GM19351 (cell line): ENCODE measurements around the gene ANOS1.

ENCODE experiments used
- ATAC-seq: cut with Tn5 transposase; IDR thresholded peaks from one replicate; pipeline ENCODE4 v1.9.1; 2021; ENCODE audit warnings: mild to moderate bottlenecking, moderate library complexity; ENCODE audit not compliant: unreplicated experiment

The ANOS1 gene

GRCh38 chrX:8717354-8717753 is 14.6 kb downstream of the ANOS1 start:
- no peak for ATAC-seq

DNA sequence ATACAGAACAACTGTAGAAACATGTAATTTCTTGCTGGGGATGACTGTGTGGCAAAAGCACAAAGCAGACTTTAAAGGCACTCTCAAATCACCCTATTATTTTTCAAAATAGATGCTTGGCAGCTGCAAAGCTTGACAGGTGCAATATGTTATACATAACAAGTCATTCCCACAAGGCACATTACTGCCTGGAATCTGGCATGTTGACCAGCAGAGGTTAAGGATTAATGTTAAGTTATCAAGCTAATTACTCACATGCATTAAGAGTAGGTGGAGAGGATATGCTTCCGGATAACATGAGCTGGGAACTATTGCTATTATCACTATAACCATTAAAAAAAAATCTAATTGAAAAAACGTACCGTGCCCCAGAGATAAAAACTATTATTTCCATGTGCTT is 17.8 kb downstream of the ANOS1 start:
- ATAC-seq = no peak

DNA sequence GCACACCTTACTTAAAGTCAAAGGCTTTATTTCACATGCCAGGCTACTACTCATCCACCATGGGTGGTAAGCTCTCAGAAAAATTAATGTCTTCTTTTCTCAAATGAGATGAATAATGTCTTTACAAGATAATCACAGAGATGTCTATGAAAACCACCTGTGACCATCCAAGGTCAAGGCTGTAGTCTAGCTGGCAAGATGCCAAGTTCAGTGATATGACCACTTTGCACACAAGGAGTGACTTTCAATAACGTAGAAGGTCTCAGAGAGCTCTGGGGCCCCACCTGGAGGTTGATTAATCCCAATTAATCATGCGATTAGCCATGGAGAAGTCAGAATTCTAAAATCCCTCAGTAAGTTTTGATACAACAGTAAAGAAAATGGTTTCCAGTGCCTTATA is 20.5 kb downstream of the ANOS1 start:
- no peak for ATAC-seq

DNA sequence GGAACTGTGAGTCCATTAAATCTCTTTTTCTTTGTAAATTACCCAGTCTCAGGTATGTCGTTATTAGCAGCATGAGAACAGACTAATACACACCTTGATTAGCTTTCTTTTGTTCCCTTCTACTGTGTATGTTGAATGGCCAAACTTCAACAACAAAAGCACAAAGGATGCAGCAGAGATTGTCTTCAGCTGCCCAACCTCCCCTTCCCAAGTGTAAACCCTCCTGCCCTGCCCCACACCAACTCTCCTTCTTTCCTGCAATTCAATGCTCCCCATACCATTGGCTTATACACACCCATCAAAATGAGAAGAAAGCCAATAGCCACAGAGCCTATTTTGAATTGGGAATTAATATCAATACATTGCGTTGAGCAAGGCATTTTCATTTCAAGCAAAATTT is 27.8 kb downstream of the ANOS1 start:
- ATAC-seq = no peak

DNA sequence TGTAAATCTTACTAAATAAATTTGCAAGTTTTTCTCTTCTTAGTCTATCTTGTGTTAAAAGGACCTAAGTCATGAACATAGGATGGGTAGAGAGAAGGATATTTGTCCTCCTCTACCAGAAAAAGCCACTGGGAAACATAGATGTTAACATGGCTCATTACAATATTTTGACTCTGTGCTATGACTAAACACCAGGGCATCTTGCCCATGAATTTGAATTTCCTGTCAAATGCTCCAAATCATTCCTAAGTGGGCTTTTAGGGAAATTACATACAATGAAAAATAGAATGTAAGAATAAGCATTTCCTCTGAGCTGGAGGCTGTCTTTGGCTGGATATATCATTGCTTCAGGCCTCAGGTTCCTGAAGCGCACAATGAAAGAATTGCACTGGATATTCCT is 39.1 kb downstream of the ANOS1 start:
- no peak for ATAC-seq

- ATAC-seq = no peak
These were observed 42.5 kb downstream of the ANOS1 start for GRCh38 chrX:8689473-8689872.

DNA sequence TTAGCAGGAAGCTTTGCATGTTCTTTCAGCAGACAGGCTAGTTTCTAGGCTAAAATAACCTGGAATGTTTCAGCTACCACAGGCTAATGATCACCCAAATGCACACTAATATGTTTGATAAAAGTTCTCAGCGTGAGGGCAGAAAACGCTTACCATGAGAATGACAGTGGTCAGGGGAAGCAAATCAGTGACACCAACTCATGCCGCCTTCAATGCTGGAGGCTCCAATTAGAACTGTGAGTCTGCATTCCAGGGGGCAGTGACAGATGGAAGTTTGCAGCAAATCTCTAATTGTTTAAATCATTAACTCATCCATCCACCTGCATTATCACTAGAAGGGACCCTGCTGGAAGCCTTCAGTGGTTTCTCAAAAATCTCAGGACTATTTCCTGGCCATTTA is 43.2 kb downstream of the ANOS1 start:
- no peak for ATAC-seq

GRCh38 chrX:8684201-8684965 is 47.6 kb downstream of the ANOS1 start:
- ATAC-seq = no peak

DNA sequence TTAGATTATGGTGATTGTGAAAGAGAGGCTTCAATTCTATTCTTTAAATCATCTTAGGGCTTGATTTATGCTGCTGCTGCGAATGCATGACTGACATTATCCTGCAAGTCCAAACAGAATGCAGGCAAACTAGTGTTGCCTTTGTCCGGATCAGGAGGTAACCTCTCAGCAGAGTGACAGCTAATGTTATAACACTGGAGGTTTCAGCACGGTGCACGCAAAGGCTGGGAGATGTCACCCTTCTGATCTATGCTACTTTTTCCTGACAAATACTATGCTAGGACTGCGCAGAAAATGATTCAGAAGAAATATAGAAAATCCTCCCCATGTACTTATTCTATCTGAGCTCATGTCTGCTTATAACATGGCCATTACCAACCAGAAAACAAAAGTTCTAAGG is 48.2 kb downstream of the ANOS1 start:
- no peak for ATAC-seq

GRCh38 chrX:8679550-8679949 is 52.4 kb downstream of the ANOS1 start:
- ATAC-seq = no peak

GRCh38 chrX:8675006-8675630 is 56.8 kb downstream of the ANOS1 start:
- ATAC-seq = no peak

DNA sequence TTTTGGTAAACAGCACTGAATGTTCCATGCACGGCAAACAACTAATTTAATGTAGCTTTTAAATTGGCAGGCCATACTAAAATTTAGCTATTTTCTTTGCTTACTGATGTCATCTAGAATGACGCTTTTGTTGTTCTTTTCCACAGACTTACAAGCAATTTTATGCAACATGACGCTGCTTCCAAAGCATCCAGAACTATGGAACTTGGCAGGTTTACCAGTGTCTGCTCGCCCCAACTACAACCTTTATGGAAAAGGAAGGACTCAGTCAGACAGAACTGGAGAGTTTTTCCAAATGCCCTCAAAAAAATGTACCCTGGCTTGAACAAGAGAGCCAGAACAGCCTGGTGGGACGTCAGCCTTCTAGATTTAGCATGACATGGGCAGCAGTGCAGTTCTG is 58.7 kb downstream of the ANOS1 start:
- ATAC-seq = no peak

- ATAC-seq = no peak
These were observed 59.8 kb downstream of the ANOS1 start for GRCh38 chrX:8672176-8672575.

- no peak for ATAC-seq
These were observed 63.1 kb downstream of the ANOS1 start for GRCh38 chrX:8668813-8669212.

GRCh38 chrX:8663325-8663724 is 68.6 kb downstream of the ANOS1 start:
- ATAC-seq = no peak

- no peak for ATAC-seq
These were observed 74.1 kb downstream of the ANOS1 start for GRCh38 chrX:8657883-8658282.

- ATAC-seq = no peak
These were observed 78.0 kb downstream of the ANOS1 start for GRCh38 chrX:8653956-8654355.

- no peak for ATAC-seq
These were observed 82.0 kb downstream of the ANOS1 start for GRCh38 chrX:8649969-8650368.

GRCh38 chrX:8647176-8647575 is 84.8 kb downstream of the ANOS1 start:
- no peak for ATAC-seq

GRCh38 chrX:8639949-8640475 is 91.9 kb downstream of the ANOS1 start:
- no peak for ATAC-seq

DNA sequence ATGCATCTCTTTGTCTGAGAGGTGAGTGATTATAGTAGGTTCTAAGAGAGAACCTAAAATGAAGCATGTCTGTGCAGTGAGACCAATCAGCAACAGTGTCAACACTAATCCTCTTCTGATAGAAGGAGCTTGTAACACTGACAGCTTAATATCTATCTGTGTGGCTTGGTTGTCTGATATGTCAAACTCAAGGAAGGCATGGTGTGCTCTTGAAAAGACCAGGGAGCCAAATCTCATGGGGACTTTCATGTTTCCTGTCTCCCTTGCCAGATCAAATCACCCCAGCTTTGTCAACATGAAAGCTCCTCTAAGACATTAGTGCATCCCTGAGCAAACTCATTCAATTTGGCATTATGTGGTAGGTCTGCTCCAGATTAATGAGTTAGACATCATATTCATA is 95.4 kb downstream of the ANOS1 start:
- no peak for ATAC-seq

DNA sequence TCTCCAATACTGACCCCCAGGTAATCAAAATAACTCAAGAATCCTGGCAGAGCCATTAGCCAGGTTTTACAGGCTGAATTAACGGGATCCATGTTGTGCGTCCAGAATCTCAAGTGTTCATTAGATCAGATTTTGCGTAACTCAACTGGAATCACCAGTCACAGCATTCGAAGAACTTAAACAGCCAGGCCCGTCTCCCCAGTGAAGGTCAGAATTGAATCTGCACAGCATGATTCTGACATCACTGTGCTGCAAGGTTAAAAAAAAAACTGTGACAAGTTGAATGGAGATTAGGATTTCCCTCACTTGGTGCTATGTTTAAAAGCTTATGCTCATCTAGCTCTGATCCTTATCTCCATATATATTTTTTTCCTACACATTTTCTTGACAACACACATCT is 96.1 kb downstream of the ANOS1 start:
- no peak for ATAC-seq

- ATAC-seq = no peak
These were observed 99.0 kb downstream of the ANOS1 start for GRCh38 chrX:8632924-8633323.
